SJCRH30 (cell line): Measurements from ENCODE around the gene DLAT. TPM values are rescaled to one million over a fixed set of nuclear protein-coding genes. Genes with fewer than 3 reads are reported as not detected.
"Not testable (repeated sequence)": the region's sequence is repeated elsewhere in the genome, so short reads cannot be mapped to it uniquely, and the experiment has no call there.

Source experiments
- DNase-seq, 2 experiments: peaks; one replicate each; pipeline ENCODE4 v3.0.0-alpha.2; 2015 to 2020
- H3K27ac ChIP-seq: fragments of 250-450 bp; sonication (Bioruptor Pico); 2 replicates; pipeline ENCODE4 v1.5.1; 2020; ENCODE audit warnings: mild to moderate bottlenecking, moderate library complexity
- H3K27me3 ChIP-seq: fragments of 250-450 bp; sonication (Bioruptor Pico); 2 replicates; pipeline ENCODE4 v1.5.1; 2020; ENCODE audit warnings: mild to moderate bottlenecking, moderate library complexity
- H3K36me3 ChIP-seq: fragments of 250-450 bp; sonication (Bioruptor Pico); 2 replicates; pipeline ENCODE4 v1.5.1; 2020; ENCODE audit warnings: mild to moderate bottlenecking, moderate library complexity
- H3K4me1 ChIP-seq: fragments of 250-450 bp; sonication (Bioruptor Pico); 2 replicates; pipeline ENCODE4 v1.5.1; 2020; ENCODE audit warnings: mild to moderate bottlenecking, moderate library complexity
- H3K4me3 ChIP-seq: fragments of 250-450 bp; sonication (Bioruptor Pico); 2 replicates; pipeline ENCODE4 v1.5.1; 2020; ENCODE audit warnings: mild to moderate bottlenecking, moderate library complexity
- H3K9me3 ChIP-seq: fragments of 250-450 bp; sonication (Bioruptor Pico); replicated peaks from 2 replicates; pipeline ENCODE4 v1.5.1; 2020; ENCODE audit warnings: mild to moderate bottlenecking, moderate library complexity
- total RNA-seq: library from RNA; depleted of rRNA; stranded (reverse); fragments of >200 nt; shearing (Covaris generic); gene quantifications from 2 replicates; pipeline ENCODE4 v1.2.3, GENCODE V29; 2014

DLAT gene
- total RNA-seq, 1 experiment from 2014 or later: 52.3 TPM

GRCh38 chr11:111992206-111992855, 32.9 kb upstream of the DLAT start:
- H3K27me3 ChIP-seq: no peaks in the 10 kb centered on the region
- no peak overlapping the region for H3K4me3 ChIP-seq
- H3K36me3 ChIP-seq: no peaks in the 10 kb centered on the region
- H3K9me3 ChIP-seq: no peaks in the 10 kb centered on the region
- no peaks in the 10 kb centered on the region; the same call in 1 of the 2 replicates for H3K4me1 ChIP-seq
- H3K27ac ChIP-seq: no peak overlapping the region
- no peak for DNase-seq

- Histone ChIP-seq H3K4me1 (no peaks in the 10 kb centered on the region), H3K9me3 (no peaks in the 10 kb centered on the region), H3K4me3 (no peak overlapping the region), H3K27me3 (no peaks in the 10 kb centered on the region), H3K36me3 (no peaks in the 10 kb centered on the region), H3K27ac (no peak overlapping the region)
- DNase-seq: no peak
Observed at GRCh38 chr11:111996129-111996528, 29.1 kb upstream of the DLAT start.

GRCh38 chr11:111996669-111997068, 28.5 kb upstream of the DLAT start:
- not testable (repeated sequence) for H3K9me3 ChIP-seq, DNase-seq, H3K36me3 ChIP-seq

GRCh38 chr11:111999111-111999510, 26.1 kb upstream of the DLAT start:
- H3K27ac ChIP-seq: no peak overlapping the region
- DNase-seq: no peak
- H3K36me3 ChIP-seq: no peaks in the 10 kb centered on the region
- no peaks in the 10 kb centered on the region for H3K27me3 ChIP-seq
- H3K4me3 ChIP-seq: no peak overlapping the region
- no peaks in the 10 kb centered on the region for H3K9me3 ChIP-seq
- H3K4me1 ChIP-seq: no peaks in the 10 kb centered on the region

More at GRCh38 chr11:111996669-111997068, 28.5 kb upstream of the DLAT start:
- not testable (repeated sequence) for H3K27ac ChIP-seq, H3K27me3 ChIP-seq, H3K4me1 ChIP-seq, H3K4me3 ChIP-seq

GRCh38 chr11:112000703-112001102, 24.5 kb upstream of the DLAT start:
- Histone ChIP-seq H3K36me3 (no peaks in the 10 kb centered on the region), H3K27me3 (no peaks in the 10 kb centered on the region), H3K4me1 (no peaks in the 10 kb centered on the region), H3K4me3 (no peak overlapping the region), H3K9me3 (no peaks in the 10 kb centered on the region), H3K27ac (no peak overlapping the region)
- DNase-seq: no peak

- Histone ChIP-seq H3K9me3 (no peaks in the 10 kb centered on the region), H3K4me1 (no peaks in the 10 kb centered on the region), H3K27ac (no peak overlapping the region), H3K36me3 (no peaks in the 10 kb centered on the region), H3K27me3 (no peaks in the 10 kb centered on the region), H3K4me3 (no peak overlapping the region)
- DNase-seq: no peak
Observed at GRCh38 chr11:112002491-112003216, 22.6 kb upstream of the DLAT start.

GRCh38 chr11:112004389-112004788, 20.8 kb upstream of the DLAT start:
- H3K4me3 ChIP-seq: no peak overlapping the region
- no peaks in the 10 kb centered on the region for H3K9me3 ChIP-seq
- H3K27me3 ChIP-seq: no peaks in the 10 kb centered on the region
- no peak overlapping the region for H3K27ac ChIP-seq
- no peaks in the 10 kb centered on the region for H3K36me3 ChIP-seq
- DNase-seq: peak in 1 of 2 experiments; percentile 9
- H3K4me1 ChIP-seq: no peaks in the 10 kb centered on the region

- Histone ChIP-seq H3K27ac (no peak overlapping the region), H3K4me1 (no peaks in the 10 kb centered on the region), H3K4me3 (no peak overlapping the region), H3K9me3 (no peaks in the 10 kb centered on the region), H3K36me3 (no peaks in the 10 kb centered on the region), H3K27me3 (no peaks in the 10 kb centered on the region)
- DNase-seq: no peak
Observed at GRCh38 chr11:112005422-112006094, 19.6 kb upstream of the DLAT start.

GRCh38 chr11:112006095-112006441, 19.1 kb upstream of the DLAT start:
- not testable (repeated sequence) for H3K4me1 ChIP-seq, DNase-seq, H3K36me3 ChIP-seq, H3K27me3 ChIP-seq, H3K27ac ChIP-seq, H3K9me3 ChIP-seq, H3K4me3 ChIP-seq

- H3K4me3 ChIP-seq, DNase-seq, H3K36me3 ChIP-seq, H3K27me3 ChIP-seq, H3K27ac ChIP-seq, H3K9me3 ChIP-seq, H3K4me1 ChIP-seq: not testable (repeated sequence)
Observed at GRCh38 chr11:112011451-112011850, 13.8 kb upstream of the DLAT start.

GRCh38 chr11:112012874-112013273, 12.3 kb upstream of the DLAT start:
- Histone ChIP-seq H3K27ac (no peak overlapping the region), H3K4me3 (no peak overlapping the region), H3K9me3 (no peaks in the 10 kb centered on the region; the same call in 1 of the 2 replicates), H3K27me3 (no peaks in the 10 kb centered on the region), H3K4me1 (no peaks in the 10 kb centered on the region), H3K36me3 (no peaks in the 10 kb centered on the region)
- DNase-seq: no peak

GRCh38 chr11:112013497-112014164, 11.6 kb upstream of the DLAT start:
- no peak for DNase-seq
- Histone ChIP-seq H3K9me3 (no peaks in the 10 kb centered on the region; the same call in 1 of the 2 replicates), H3K27me3 (no peaks in the 10 kb centered on the region), H3K4me3 (no peak overlapping the region), H3K27ac (no peak overlapping the region), H3K4me1 (no peaks in the 10 kb centered on the region), H3K36me3 (no peaks in the 10 kb centered on the region)

- H3K9me3 ChIP-seq: no peaks in the 10 kb centered on the region; the same call in 1 of the 2 replicates
- H3K27ac ChIP-seq: no peak overlapping the region
- no peaks in the 10 kb centered on the region for H3K36me3 ChIP-seq
- no peaks in the 10 kb centered on the region for H3K4me1 ChIP-seq
- H3K4me3 ChIP-seq: no peak overlapping the region
- no peak for DNase-seq
- no peaks in the 10 kb centered on the region for H3K27me3 ChIP-seq
Observed at GRCh38 chr11:112016088-112016764, 9.0 kb upstream of the DLAT start.

GRCh38 chr11:112016765-112017376, 8.3 kb upstream of the DLAT start:
- no peaks in the 10 kb centered on the region for H3K9me3 ChIP-seq
- H3K27ac ChIP-seq: no peak overlapping the region
- no peak for DNase-seq

More at GRCh38 chr11:112016765-112017376, 8.3 kb upstream of the DLAT start:
- H3K36me3 ChIP-seq: no peaks in the 10 kb centered on the region
- H3K27me3 ChIP-seq: no peaks in the 10 kb centered on the region
- H3K4me3 ChIP-seq: no peak overlapping the region
- H3K4me1 ChIP-seq: no peaks in the 10 kb centered on the region
